ENCODE results near the gene PSME1.

Gene PSME1

GRCh38 chr14:24137529-24138395 is 1.8 kb downstream of the PSME1 start:
- Histone ChIP-seq H3K36me3 (ENCODE audit: low read depth) (peaks cover 37% of the 10 kb centered on the region), H3K9me3 (ENCODE audit: severe bottlenecking) (no peaks in the 10 kb centered on the region), H3K4me1 (ENCODE audit: insufficient read depth, poor library complexity, severe bottlenecking) (peaks cover 8% of the 10 kb centered on the region), H3K27me3 (ENCODE audit: insufficient read depth, poor library complexity, severe bottlenecking) (no peaks in the 10 kb centered on the region), H3K4me3 (ENCODE audit: severe bottlenecking) (no peak overlapping the region), H3K27ac (ENCODE audit: poor library complexity, severe bottlenecking) (peak overlapping the region; percentile 47)
- DNase-seq (ENCODE audit: low spot score) (no peak), ATAC-seq (ENCODE audit: low read depth) (no peak)
- TF ChIP-seq CTCF (IDR thresholded peaks at IDR 0.05; ENCODE audit: poor library complexity, severe bottlenecking): no peak

GRCh38 chr14:24138396-24139271 is 2.6 kb downstream of the PSME1 start:
- Histone ChIP-seq H3K4me3 (ENCODE audit: severe bottlenecking) (no peak overlapping the region), H3K27ac (ENCODE audit: poor library complexity, severe bottlenecking) (no peak overlapping the region), H3K9me3 (ENCODE audit: severe bottlenecking) (no peaks in the 10 kb centered on the region)

GRCh38 chr14:24139272-24139934 is 3.4 kb downstream of the PSME1 start:
- Histone ChIP-seq H3K27ac (ENCODE audit: poor library complexity, severe bottlenecking) (no peak overlapping the region), H3K36me3 (ENCODE audit: low read depth) (peaks cover 46% of the 10 kb centered on the region), H3K9me3 (ENCODE audit: severe bottlenecking) (no peaks in the 10 kb centered on the region), H3K4me1 (ENCODE audit: insufficient read depth, poor library complexity, severe bottlenecking) (peaks cover 8% of the 10 kb centered on the region), H3K27me3 (ENCODE audit: insufficient read depth, poor library complexity, severe bottlenecking) (no peaks in the 10 kb centered on the region), H3K4me3 (ENCODE audit: severe bottlenecking) (peak overlapping the region; percentile 65)
- DNase-seq (ENCODE audit: low spot score) (no peak), ATAC-seq (ENCODE audit: low read depth) (no peak)
- TF ChIP-seq CTCF (IDR thresholded peaks at IDR 0.05; ENCODE audit: poor library complexity, severe bottlenecking): no peak

More at GRCh38 chr14:24138396-24139271, 2.6 kb downstream of the PSME1 start:
- Histone ChIP-seq H3K27me3 (ENCODE audit: insufficient read depth, poor library complexity, severe bottlenecking) (no peaks in the 10 kb centered on the region), H3K36me3 (ENCODE audit: low read depth) (peaks cover 39% of the 10 kb centered on the region), H3K4me1 (ENCODE audit: insufficient read depth, poor library complexity, severe bottlenecking) (peaks cover 8% of the 10 kb centered on the region)
- DNase-seq (ENCODE audit: low spot score) (no peak), ATAC-seq (ENCODE audit: low read depth) (no peak)
- TF ChIP-seq CTCF (IDR thresholded peaks at IDR 0.05; ENCODE audit: poor library complexity, severe bottlenecking): no peak

- H3K4me3 ChIP-seq (ENCODE audit: severe bottlenecking): peak within 1 kb of the TSS; percentile 65
- no peaks in the 10 kb centered on the region for H3K9me3 ChIP-seq (ENCODE audit: severe bottlenecking)
- H3K27ac ChIP-seq (ENCODE audit: poor library complexity, severe bottlenecking): peak within 1 kb of the TSS; percentile 83
- H3K27me3 ChIP-seq (ENCODE audit: insufficient read depth, poor library complexity, severe bottlenecking): no peaks in the 10 kb centered on the region
- peaks cover 52% of the 10 kb centered on the region for H3K36me3 ChIP-seq (ENCODE audit: low read depth)
- peak; percentile 34 for TF ChIP-seq CTCF (IDR thresholded peaks at IDR 0.05; ENCODE audit: poor library complexity, severe bottlenecking)
- DNase-seq (ENCODE audit: low spot score) (peak; percentile 100), ATAC-seq (ENCODE audit: low read depth) (peak; percentile 86)
- peaks cover 15% of the 10 kb centered on the region for H3K4me1 ChIP-seq (ENCODE audit: insufficient read depth, poor library complexity, severe bottlenecking)
Measured at GRCh38 chr14:24141097-24141880, 5.3 kb downstream of the PSME1 start, which contains the start of gene EMC9. Gene EMC9, minus strand, starts transcription at chr14:24141591. Its CDS starts 287 bp downstream, at chr14:24141304.

Data from RWPE2 (cell line).